HG03439 (cell line): Measurements from ENCODE around the gene NUBP1.
"Not testable (repeated sequence)": the region's sequence is repeated elsewhere in the genome, so short reads cannot be mapped to it uniquely, and the experiment has no call there.

Source experiments
- ATAC-seq: cut with Tn5 transposase; IDR thresholded peaks from one replicate; pipeline ENCODE4 v1.9.1; 2021; ENCODE audit warnings: mild to moderate bottlenecking, moderate library complexity; ENCODE audit not compliant: unreplicated experiment

Gene NUBP1

GRCh38 chr16:10743610-10744369 is at the start of gene NUBP1:
Gene NUBP1 (plus strand): TSS chr16:10743842. CDS start chr16:10743864, 22 bp downstream.
- peak; percentile 74 for ATAC-seq

- no peak for ATAC-seq
Observed at GRCh38 chr16:10693889-10694288, 49.8 kb upstream of the NUBP1 start.

GRCh38 chr16:10694306-10694705 is 49.3 kb upstream of the NUBP1 start:
- no peak for ATAC-seq

- ATAC-seq = no peak
Observed at GRCh38 chr16:10694830-10695229, 48.8 kb upstream of the NUBP1 start, which contains the start of gene TEKT5. Gene TEKT5 (minus strand): TSS chr16:10694930. CDS start chr16:10694873, 57 bp downstream.

- no peak for ATAC-seq
Observed at GRCh38 chr16:10699756-10700155, 43.9 kb upstream of the NUBP1 start.

- ATAC-seq = no peak
Observed at GRCh38 chr16:10708969-10709368, 34.7 kb upstream of the NUBP1 start.

- no peak for ATAC-seq
Observed at GRCh38 chr16:10728003-10728887, 15.4 kb upstream of the NUBP1 start.

- no peak for ATAC-seq
Observed at GRCh38 chr16:10729104-10730048, 14.3 kb upstream of the NUBP1 start.

GRCh38 chr16:10731790-10732189 is 11.9 kb upstream of the NUBP1 start:
- ATAC-seq = no peak

- ATAC-seq = peak; percentile 44
Observed at GRCh38 chr16:10737068-10737625, 6.5 kb upstream of the NUBP1 start.

- peak; percentile 57 for ATAC-seq
Observed at GRCh38 chr16:10738231-10739077, 5.2 kb upstream of the NUBP1 start.

- ATAC-seq = no peak
Observed at GRCh38 chr16:10740000-10740844, 3.4 kb upstream of the NUBP1 start.

GRCh38 chr16:10740845-10741208 is 2.8 kb upstream of the NUBP1 start:
- ATAC-seq = no peak

- not testable (repeated sequence) for ATAC-seq
Observed at GRCh38 chr16:10741249-10741648, 2.4 kb upstream of the NUBP1 start.

GRCh38 chr16:10741844-10742243 is 1.8 kb upstream of the NUBP1 start:
- ATAC-seq = no peak

- no peak for ATAC-seq
Observed at GRCh38 chr16:10743227-10743609, 424 bp upstream of the NUBP1 start.

GRCh38 chr16:10744370-10745030 is 858 bp downstream of the NUBP1 start:
- ATAC-seq = no peak

- ATAC-seq = no peak
Observed at GRCh38 chr16:10745841-10746240, 2.2 kb downstream of the NUBP1 start.
